Measurements from ENCODE around the gene MEI4. TPM values are rescaled to one million over a fixed set of nuclear protein-coding genes. Genes with fewer than 3 reads are reported as not detected.
"Not testable (repeated sequence)": the region's sequence is repeated elsewhere in the genome, so short reads cannot be mapped to it uniquely, and the experiment has no call there.

Gene MEI4
- total RNA-seq, 1 donor from 2014 or later, result 1.0 TPM

GRCh38 chr6:77825204-77825603 is 172.4 kb downstream of the MEI4 start:
- no peaks in the 10 kb centered on the region for H3K4me1 Mint-ChIP-seq
- H3K27ac ChIP-seq, result no peak overlapping the region
- H3K4me2 ChIP-seq, result no peak overlapping the region
- H3F3A ChIP-seq (ENCODE audit: low read depth), result no peaks in the 10 kb centered on the region
- DNase-seq (ENCODE audit: low spot score), result no peak
- no peak overlapping the region for H3K4me3 ChIP-seq
- no peak overlapping the region for H3K4me3 Mint-ChIP-seq
- H2AFZ ChIP-seq (replicated peaks), result no peak overlapping the region
- H3K4me1 ChIP-seq, result no peaks in the 10 kb centered on the region
- no peaks in the 10 kb centered on the region for H3K27me3 Mint-ChIP-seq (ENCODE audit: insufficient read depth, low read depth)
- no peak overlapping the region for H3K9ac ChIP-seq
- no peaks in the 10 kb centered on the region for H3K36me3 ChIP-seq
- H3K9me3 Mint-ChIP-seq, result no peaks in the 10 kb centered on the region
- TF ChIP-seq EZH2phosphoT487 (IDR thresholded peaks at IDR 0.05), result no peak
- no peak for TF ChIP-seq EZH2 (IDR thresholded peaks at IDR 0.05)
- no peak for TF ChIP-seq CTCF (IDR thresholded peaks at IDR 0.05)
- H3K27ac Mint-ChIP-seq, result no peak overlapping the region
- H3K79me2 ChIP-seq (ENCODE audit: low read depth), result no peaks in the 10 kb centered on the region
- H3K36me3 Mint-ChIP-seq, result no peaks in the 10 kb centered on the region
- H3K9me3 ChIP-seq (ENCODE audit: low read depth), result no peaks in the 10 kb centered on the region
- no peaks in the 10 kb centered on the region for H3K27me3 ChIP-seq
- no peaks in the 10 kb centered on the region for H4K20me1 ChIP-seq (ENCODE audit: low read depth)

GRCh38 chr6:77829736-77830135 is 176.9 kb downstream of the MEI4 start:
- no peak overlapping the region for H3K27ac Mint-ChIP-seq

DNA sequence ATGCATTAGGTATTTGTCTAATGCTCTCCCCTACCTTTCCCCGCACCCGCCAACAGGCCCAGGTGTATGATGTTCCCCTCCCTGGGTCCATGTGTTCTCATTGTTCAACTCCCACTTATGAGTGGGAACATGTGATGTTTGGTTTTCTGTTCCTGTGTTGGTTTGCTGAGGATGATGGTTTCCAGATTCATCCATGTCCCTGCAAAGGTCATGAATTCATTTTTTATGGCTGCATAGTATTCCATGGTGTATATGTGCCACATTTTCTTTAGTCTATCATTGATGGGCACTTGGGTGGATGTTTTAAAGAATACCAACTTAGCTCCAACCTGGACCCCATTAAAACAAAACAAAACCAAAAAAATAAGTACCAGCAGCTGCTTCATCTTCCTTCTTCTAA is 180.9 kb downstream of the MEI4 start:
- not testable (repeated sequence) for H3K4me3 ChIP-seq; H3K9me3 Mint-ChIP-seq; H3F3A ChIP-seq (ENCODE audit: low read depth); H3K27me3 ChIP-seq; H3K9ac ChIP-seq; DNase-seq (ENCODE audit: low spot score); H3K27ac ChIP-seq; H3K9me3 ChIP-seq (ENCODE audit: low read depth); H3K27me3 Mint-ChIP-seq (ENCODE audit: insufficient read depth, low read depth); H3K36me3 Mint-ChIP-seq; H3K27ac Mint-ChIP-seq; H3K4me3 Mint-ChIP-seq; H3K36me3 ChIP-seq; H2AFZ ChIP-seq (replicated peaks); H3K4me1 Mint-ChIP-seq; H3K4me1 ChIP-seq; H4K20me1 ChIP-seq (ENCODE audit: low read depth); H3K4me2 ChIP-seq; H3K79me2 ChIP-seq (ENCODE audit: low read depth)

More at GRCh38 chr6:77829736-77830135, 176.9 kb downstream of the MEI4 start:
- H3K36me3 ChIP-seq, result no peaks in the 10 kb centered on the region
- Mint-ChIP-seq H3K36me3 (no peaks in the 10 kb centered on the region), H3K9me3 (no peaks in the 10 kb centered on the region), H3K4me3 (no peak overlapping the region), H3K4me1 (no peaks in the 10 kb centered on the region), H3K27me3 (ENCODE audit: insufficient read depth, low read depth) (peaks cover 4% of the 10 kb centered on the region)
- H3K9me3 ChIP-seq (ENCODE audit: low read depth), result no peaks in the 10 kb centered on the region
- H4K20me1 ChIP-seq (ENCODE audit: low read depth), result no peaks in the 10 kb centered on the region
- H3K27me3 ChIP-seq, result no peaks in the 10 kb centered on the region
- no peak overlapping the region for H3K4me2 ChIP-seq
- H3K4me3 ChIP-seq, result no peak overlapping the region
- TF ChIP-seq EZH2phosphoT487 (IDR thresholded peaks at IDR 0.05) (no peak), CTCF (IDR thresholded peaks at IDR 0.05) (no peak), EZH2 (IDR thresholded peaks at IDR 0.05) (no peak)
- no peaks in the 10 kb centered on the region for H3F3A ChIP-seq (ENCODE audit: low read depth)
- no peaks in the 10 kb centered on the region for H3K4me1 ChIP-seq
- H3K79me2 ChIP-seq (ENCODE audit: low read depth), result no peaks in the 10 kb centered on the region
- DNase-seq (ENCODE audit: low spot score), result no peak
- H2AFZ ChIP-seq (replicated peaks), result no peak overlapping the region
- no peak overlapping the region for H3K27ac ChIP-seq
- H3K9ac ChIP-seq, result no peak overlapping the region

- TF ChIP-seq EZH2 (IDR thresholded peaks at IDR 0.05) (no peak), EZH2phosphoT487 (IDR thresholded peaks at IDR 0.05) (no peak), CTCF (IDR thresholded peaks at IDR 0.05) (no peak)
- Histone ChIP-seq H2AFZ (replicated peaks) (no peak overlapping the region), H3K27me3 (no peaks in the 10 kb centered on the region), H3K4me1 (no peaks in the 10 kb centered on the region), H3K79me2 (ENCODE audit: low read depth) (no peaks in the 10 kb centered on the region), H3K36me3 (no peaks in the 10 kb centered on the region), H3K9me3 (ENCODE audit: low read depth) (no peaks in the 10 kb centered on the region), H3K4me3 (no peak overlapping the region), H4K20me1 (ENCODE audit: low read depth) (no peaks in the 10 kb centered on the region), H3K27ac (no peak overlapping the region), H3F3A (ENCODE audit: low read depth) (no peaks in the 10 kb centered on the region), H3K9ac (no peak overlapping the region), H3K4me2 (no peak overlapping the region)
- H3K9me3 Mint-ChIP-seq, result no peaks in the 10 kb centered on the region
- no peak overlapping the region for H3K27ac Mint-ChIP-seq
- no peak overlapping the region for H3K4me3 Mint-ChIP-seq
- peaks cover 4% of the 10 kb centered on the region for H3K27me3 Mint-ChIP-seq (ENCODE audit: insufficient read depth, low read depth)
- H3K36me3 Mint-ChIP-seq, result no peaks in the 10 kb centered on the region
- DNase-seq (ENCODE audit: low spot score), result no peak
- H3K4me1 Mint-ChIP-seq, result no peaks in the 10 kb centered on the region
Measured at GRCh38 chr6:77834591-77834996, 181.8 kb downstream of the MEI4 start.

All from neural progenitor cell (in vitro differentiated cells).